HepG2 (cell line): ENCODE data around the gene PRELID2. TPM values are rescaled to one million over a fixed set of nuclear protein-coding genes. Genes with fewer than 3 reads are reported as not detected.

Source experiments
- ATAC-seq: fragments of 200-7000 bp; cut with Tn5 transposase; 3 replicates; pipeline ENCODE4 v1.9.1; 2020; ENCODE audit warnings: mild to moderate bottlenecking, moderate library complexity
- BruUV-seq: library from RNA; stranded (reverse); fragments of 400-500 nt; replicated peaks from 2 replicates; lab custom pipeline; 2021; lab: Mats Ljungman, UMichigan
- CTCF ChIA-PET: fragments of 300-600 bp; formaldehyde crosslinking; extraction: SDS; loops from one replicate; lab custom pipeline; 2021; ENCODE audit warnings: low total read pairs, inconsistent platforms, low intra/inter-chr PET ratio; lab: Yijun Ruan, JAX
- POLR2A ChIA-PET: fragments of 350-600 bp; sonication (Branson Sonifier 250); formaldehyde crosslinking; loops from one replicate; lab custom pipeline; 2020; ENCODE audit warnings: antibody characterized with exemption, inconsistent platforms; lab: Yijun Ruan, JAX
- DNase-seq: peaks from one replicate; pipeline ENCODE4 v3.0.0-alpha.2; 2015; ENCODE audit warnings: low spot score
- FAIRE-seq: peaks from 3 replicates; lab custom pipeline; 2011; peaks lifted over from hg19 to GRCh38; lab: Jason Lieb, UNC
- H2AFZ ChIP-seq: one replicate; pipeline ENCODE4 v1.6.1; 2011; ENCODE audit warnings: low read length, inconsistent platforms
- H3K27ac ChIP-seq: fragments of 300-600 bp; 3 replicates; pipeline ENCODE4 v1.8.0; 2011; ENCODE audit warnings: mixed run types, mild to moderate bottlenecking, mixed read lengths, low read length, inconsistent platforms; ENCODE audit not compliant: insufficient read depth; ENCODE audit errors: extremely low read length
- H3K27me3 ChIP-seq, 2 experiments: fragments of 200-600 bp in 1 of 2; 2 replicates in 1 of 2; 3 replicates in 1 of 2; pipeline versions ENCODE4 v1.6.0 to v1.8.0; 2011; ENCODE audit warnings: low read length in 2 of 2, mild to moderate bottlenecking in 2 of 2, moderate library complexity in 2 of 2, inconsistent platforms in 1 of 2; ENCODE audit not compliant: insufficient read depth in 2 of 2, control insufficient read depth in 1 of 2
- H3K36me3 ChIP-seq, 2 experiments: fragments of 200-600 bp in 1 of 2; replicated peaks in 1 of 2; 2 replicates in 1 of 2; 3 replicates in 1 of 2; pipeline versions ENCODE4 v1.5.1 to v1.8.0; 2011; ENCODE audit warnings: low read length in 2 of 2, inconsistent platforms in 1 of 2; ENCODE audit not compliant: insufficient read depth in 2 of 2, control insufficient read depth in 1 of 2
- H3K4me1 ChIP-seq: 2 replicates; pipeline ENCODE4 v1.5.1; 2012; ENCODE audit warnings: low read length, inconsistent platforms; ENCODE audit not compliant: insufficient read depth
- H3K4me2 ChIP-seq: 2 replicates; pipeline ENCODE4 v1.6.0; 2011; ENCODE audit warnings: low read depth, low read length, inconsistent platforms
- H3K4me3 ChIP-seq, 3 experiments: fragments of 200-600 bp in 1 of 3; sonication (generic), shearing (Covaris generic) in 1 of 3; replicated peaks in 1 of 3; 2 replicates each; pipeline ENCODE4 v1.5.1; 2011 to 2016; ENCODE audit warnings: low read length in 3 of 3, inconsistent platforms in 2 of 3, low read depth in 2 of 3, mild to moderate bottlenecking in 2 of 3, control low read depth in 1 of 3, mixed read lengths in 1 of 3; ENCODE audit not compliant: insufficient read depth in 1 of 3
- H3K79me2 ChIP-seq: one replicate; pipeline ENCODE4 v1.6.1; 2011; ENCODE audit warnings: low read length, inconsistent platforms; ENCODE audit not compliant: insufficient read depth
- H3K9ac ChIP-seq: 2 replicates; pipeline ENCODE4 v1.6.0; 2011; ENCODE audit warnings: mild to moderate bottlenecking, low read depth, low read length, inconsistent platforms; ENCODE audit not compliant: insufficient read depth
- H3K9me3 ChIP-seq: 2 replicates; pipeline ENCODE4 v1.5.1; 2012; ENCODE audit warnings: mild to moderate bottlenecking, low read length
- H4K20me1 ChIP-seq: 2 replicates; pipeline ENCODE4 v1.6.0; 2011; ENCODE audit warnings: inconsistent platforms, mild to moderate bottlenecking, low read length, moderate library complexity; ENCODE audit not compliant: insufficient read depth
- AGO1 ChIP-seq: fragments of 200-400 bp; formaldehyde crosslinking; IDR thresholded peaks from 2 replicates; pipeline ENCODE4 v1.6.1; 2017; ENCODE audit warnings: mild to moderate bottlenecking, low read depth, low read length, moderate library complexity; ENCODE audit not compliant: poor library complexity, severe bottlenecking
- AKAP8 ChIP-seq: sonication (generic); formaldehyde crosslinking; IDR thresholded peaks from 2 replicates; pipeline ENCODE4 v1.5.1; 2020; ENCODE audit warnings: mild to moderate bottlenecking, missing genetic modification reagents
- ASH2L ChIP-seq: fragments of 300-600, 200-600 bp; sonication (generic); IDR thresholded peaks from 2 replicates; pipeline ENCODE4 v1.7.0; 2017; ENCODE audit warnings: low read depth, mild to moderate bottlenecking, moderate library complexity, mixed read lengths, low read length; ENCODE audit not compliant: insufficient read length
- ATM ChIP-seq: fragments of 450-650 bp; IDR thresholded peaks from 2 replicates; pipeline ENCODE4 v1.7.1; 2017; ENCODE audit warnings: mild to moderate bottlenecking, borderline replicate concordance
- GATAD2A ChIP-seq: IDR thresholded peaks from 2 replicates; pipeline ENCODE4 v1.6.1; 2016
- HDAC1 ChIP-seq: sonication (generic); formaldehyde crosslinking; IDR thresholded peaks from 2 replicates; pipeline ENCODE4 v1.5.1; 2020; ENCODE audit warnings: mild to moderate bottlenecking, missing genetic modification reagents
- HMGXB3 ChIP-seq: sonication (generic); formaldehyde crosslinking; IDR thresholded peaks from 2 replicates; pipeline ENCODE4 v1.4.0; 2020; ENCODE audit warnings: missing genetic modification reagents, borderline replicate concordance
- NFKBIZ ChIP-seq: IDR thresholded peaks from 2 replicates; pipeline ENCODE4 v1.6.1; 2018; ENCODE audit warnings: missing genetic modification reagents, missing compliant biosample characterization
- PHF5A ChIP-seq: IDR thresholded peaks from one replicate; pipeline ENCODE4 v1.6.1; 2018; ENCODE audit warnings: low read depth, missing genetic modification reagents; ENCODE audit not compliant: unreplicated experiment
- SATB2 ChIP-seq: sonication (generic); formaldehyde crosslinking; IDR thresholded peaks from 2 replicates; pipeline ENCODE4 v1.5.0; 2020; ENCODE audit warnings: missing genetic modification reagents
- ZBTB7A ChIP-seq: sonication (generic); formaldehyde crosslinking; IDR thresholded peaks from 2 replicates; pipeline ENCODE4 v1.8.0; 2022; ENCODE audit warnings: mild to moderate bottlenecking, missing genetic modification reagents
- ZFP82 ChIP-seq: sonication (generic); formaldehyde crosslinking; IDR thresholded peaks from 2 replicates; pipeline ENCODE4 v1.5.1; 2020; ENCODE audit warnings: mild to moderate bottlenecking, missing genetic modification reagents, borderline replicate concordance
- ZNF503 ChIP-seq: sonication (generic); formaldehyde crosslinking; IDR thresholded peaks from 2 replicates; pipeline ENCODE4 v1.4.0; 2020; ENCODE audit warnings: missing genetic modification reagents
- ZNF567 ChIP-seq: sonication (generic); formaldehyde crosslinking; IDR thresholded peaks from 2 replicates; pipeline ENCODE4 v1.8.1; 2023; ENCODE audit warnings: mild to moderate bottlenecking, missing genetic modification reagents, borderline replicate concordance
- ZNF781 ChIP-seq: sonication (generic); formaldehyde crosslinking; IDR thresholded peaks from 2 replicates; pipeline ENCODE4 v1.5.1; 2020; ENCODE audit warnings: borderline replicate concordance, mild to moderate bottlenecking, missing genetic modification reagents; ENCODE audit errors: not compliant biosample characterization
- whole genome bisulfite sequencing: methylation state at CpG from one replicate; pipeline ENCODE4 v1.1.6; 2017; ENCODE audit warnings: low lambda C conversion rate; 5-methylcytosine and 5-hydroxymethylcytosine counted together
- in situ Hi-C: cut with HindIII; loops from 2 replicates; pipeline ENCODE4 v1.10.0; 2017; ENCODE audit warnings: low pct_unique_long_range_greater_than_20kb; ENCODE audit not compliant: extremely low pct_ligation_motif_present
- intact Hi-C: fragments of 100-400 bp; cut with micrococcal nuclease; formaldehyde crosslinking; loops from one replicate; pipeline ENCODE4 v1.10.0; 2022; ENCODE audit not compliant: unreplicated experiment
- polyA plus RNA-seq, 8 experiments: library from polyadenylated mRNA; depleted of rRNA in 3 of 8; stranded (reverse) in 7 of 8; unstranded in 1 of 8; fragments of >200 nt; fragmentation: Illumina TruSeq in 4 of 8; extraction: Trizol in 4 of 8; gene quantifications; 2 replicates each; pipeline versions ENCODE4 v1.2.1 to v1.2.3, GENCODE V29; 2011 to 2016; ENCODE audit warnings: low read depth in 4 of 8, missing spikeins in 1 of 8, mixed read lengths in 1 of 8; ENCODE audit not compliant: insufficient read depth in 1 of 8
- total RNA-seq, 5 experiments: library from RNA; depleted of rRNA; stranded (reverse); fragments of >200 nt; fragmentation: Illumina TruSeq; extraction: Trizol; gene quantifications; 2 replicates each; pipeline ENCODE4 v1.2.3, GENCODE V29; 2016; ENCODE audit warnings: low read depth in 1 of 5

The PRELID2 gene
- total and polyA plus RNA-seq, 2 of the 13 experiments (the other 11 are each of a cell fraction or from before 2014, with no cell fraction given), result 10.0 to 22.9 TPM

GRCh38 chr5:145768863-145769262 lies 66.3 kb downstream of the PRELID2 start:
- intact Hi-C loops, result no loop called here

More at GRCh38 chr5:145768863-145769262, 66.3 kb downstream of the PRELID2 start:
- no peak for TF ChIP-seq GATAD2A (CRISPR knock-in tag)
- TF ChIP-seq ATM, result no peak
- TF ChIP-seq ZNF567, result no peak
- TF ChIP-seq HDAC1 (CRISPR knock-in tag), result no peak
- TF ChIP-seq SATB2 (CRISPR knock-in tag), result no peak
- no peak for TF ChIP-seq ZNF503 (CRISPR knock-in tag)
- TF ChIP-seq ASH2L, result no peak
- TF ChIP-seq ZFP82, result no peak
- no peak for TF ChIP-seq PHF5A (CRISPR knock-in tag)
- TF ChIP-seq NFKBIZ, result no peak
- no peak for TF ChIP-seq HMGXB3 (CRISPR knock-in tag)
- TF ChIP-seq AGO1, result no peak
- no peak for TF ChIP-seq ZNF781
- TF ChIP-seq ZBTB7A (CRISPR knock-in tag), result no peak
- no peak for TF ChIP-seq AKAP8 (CRISPR knock-in tag)
- TF ChIP-seq, all 625 proteins: peak for 0
- Histone ChIP-seq H3K36me3 (peaks cover 0 to 7% of the 10 kb centered on the region in 2 experiments; a peak in 1 of 5 replicates), H2AFZ (no peak overlapping the region), H3K4me1 (no peaks in the 10 kb centered on the region), H3K9ac (no peak overlapping the region), H3K79me2 (no peaks in the 10 kb centered on the region), H3K27ac (no peak overlapping the region), H4K20me1 (no peaks in the 10 kb centered on the region), H3K9me3 (no peaks in the 10 kb centered on the region), H3K27me3 (no peaks in the 10 kb centered on the region), H3K4me2 (no peak overlapping the region), H3K4me3 (no peak overlapping the region)
- ATAC-seq (no peak), DNase-seq (no peak), FAIRE-seq (no peak)
- ChIA-PET CTCF (no interaction called here), POLR2A (no interaction called here)
- no TSS peak for BruUV-seq
- 95% methylated on average over 3 of the region's 3 CpGs for WGBS
- in situ Hi-C loops, result no loop called here
